Measurements from ENCODE around the gene FOLR2. TPM values are rescaled to one million over a fixed set of nuclear protein-coding genes. Genes with fewer than 3 reads are reported as not detected.
"Not testable (repeated sequence)": the region's sequence is repeated elsewhere in the genome, so short reads cannot be mapped to it uniquely, and the experiment has no call there.

Gene FOLR2
- total and polyA plus RNA-seq, 2 donors (not counting 1 experiment from before 2014, with no cell fraction given) = 1.5 to 4.7 TPM

DNA sequence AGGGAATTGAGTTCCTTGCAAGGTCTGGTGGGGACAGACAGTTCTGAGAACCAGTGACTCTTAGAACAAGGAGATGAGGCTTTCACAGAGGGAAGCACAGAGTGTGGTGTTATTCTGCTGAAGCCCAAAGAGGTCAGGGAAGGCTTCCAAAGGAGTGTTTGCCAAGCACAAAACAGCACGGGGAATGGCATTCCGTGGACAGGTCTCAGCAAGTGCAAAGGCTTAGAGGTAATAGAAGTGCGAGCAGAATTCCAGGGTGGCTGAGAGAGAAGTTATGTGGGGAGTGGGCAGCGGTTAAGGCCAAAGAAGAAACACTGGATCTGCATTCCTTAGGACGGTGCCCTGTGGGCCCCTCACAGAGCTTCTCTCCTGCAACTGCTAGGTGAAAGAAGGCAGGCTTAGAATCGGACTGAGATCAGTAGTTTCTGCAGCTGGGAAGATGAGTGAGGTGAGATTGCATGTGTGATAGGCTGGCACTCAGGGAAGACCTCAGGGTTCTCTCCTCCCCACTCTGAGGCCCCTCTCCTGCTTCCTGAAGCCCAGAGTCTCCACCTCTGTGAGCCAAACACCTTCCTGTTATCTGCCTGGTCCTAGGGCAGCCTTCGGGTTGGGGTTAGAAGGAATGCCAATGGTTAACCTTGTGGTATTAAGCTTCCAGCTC is 35.6 kb upstream of the FOLR2 start:
- H3K4me2 ChIP-seq (replicated peaks; ENCODE audit: low read depth, low read length, poor library complexity, severe bottlenecking); H3K9ac ChIP-seq (ENCODE audit: low read length); H3K9me3 ChIP-seq (ENCODE audit: control extremely low read depth in 1 of 3, control insufficient read depth in 2 of 3, insufficient read depth in 1 of 3, low read length in 2 of 3); H3K27ac Mint-ChIP-seq; H3K4me1 ChIP-seq (ENCODE audit: control insufficient read depth in 2 of 2, insufficient read depth in 2 of 2, low read length in 2 of 2); ATAC-seq (ENCODE audit: low read depth); H3K79me2 ChIP-seq (ENCODE audit: control insufficient read depth, insufficient read depth, low read length); H2AFZ ChIP-seq (ENCODE audit: insufficient read depth, low read depth, low read length, poor library complexity, severe bottlenecking); POLR2A ChIA-PET; DNase-seq; H4K20me1 ChIP-seq (ENCODE audit: control insufficient read depth, insufficient read depth, low read length, poor library complexity, severe bottlenecking); H3K4me3 Mint-ChIP-seq; intact Hi-C loops (cut with micrococcal nuclease); H3K36me3 ChIP-seq (replicated peaks in 1 of 2; ENCODE audit: control extremely low read depth in 1 of 2, control insufficient read depth in 1 of 2, extremely low read depth in 1 of 2, insufficient read depth in 2 of 2, low read length in 1 of 2); H3K4me1 Mint-ChIP-seq; H3K4me3 ChIP-seq (ENCODE audit: control extremely low read depth in 1 of 5, extremely low read depth in 1 of 5, insufficient read depth in 1 of 5, low read depth in 2 of 5, low read length in 4 of 5); H3K27ac ChIP-seq (ENCODE audit: low read length in 2 of 2); H3K9me3 Mint-ChIP-seq (ENCODE audit: insufficient read depth): not testable (repeated sequence)
- peaks cover 0 to 16% (median 1%) of the 10 kb centered on the region in 4 experiments for H3K27me3 ChIP-seq (replicated peaks in 1 of 4; ENCODE audit: control extremely low read depth in 1 of 4, control insufficient read depth in 3 of 4, insufficient read depth in 4 of 4, low read length in 3 of 4)
- WGBS (ENCODE audit: insufficient coverage) = 95% methylated on average over 5 of the region's 7 CpGs
- CTCF ChIA-PET = interaction anchor here (1.1 to 1.5 kb wide), 5 partner anchors 37 to 156 kb away, joined by 3 to 6 read pairs (median 4); no protein-coding TSS in a partner anchor
- peaks cover 23% of the 10 kb centered on the region for H3K27me3 Mint-ChIP-seq

DNA sequence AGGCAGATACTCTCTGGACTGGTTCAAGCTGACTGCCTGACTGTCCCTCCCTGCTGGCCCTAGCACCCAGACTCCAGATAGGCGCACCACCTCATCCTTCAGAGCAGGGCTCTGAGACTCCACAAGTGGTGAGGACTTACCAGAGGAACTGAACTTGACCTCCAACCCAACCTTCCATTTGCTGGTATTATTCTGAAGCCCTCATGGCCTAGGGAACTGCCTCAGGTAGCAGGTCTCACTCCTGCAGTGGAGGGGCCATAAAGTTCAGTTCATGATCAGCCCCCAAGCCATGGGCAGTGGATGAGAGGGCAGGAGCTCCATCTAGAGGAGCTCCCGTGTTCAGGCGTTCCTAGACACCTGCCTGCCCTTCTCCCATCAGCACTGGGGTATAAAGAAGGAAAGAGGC is 35.0 kb upstream of the FOLR2 start:
- DNase-seq; POLR2A ChIA-PET; H3K4me1 ChIP-seq (ENCODE audit: control insufficient read depth in 2 of 2, insufficient read depth in 2 of 2, low read length in 2 of 2); H3K27ac Mint-ChIP-seq; H3K36me3 ChIP-seq (replicated peaks in 1 of 2; ENCODE audit: control extremely low read depth in 1 of 2, control insufficient read depth in 1 of 2, extremely low read depth in 1 of 2, insufficient read depth in 2 of 2, low read length in 1 of 2); H3K9me3 Mint-ChIP-seq (ENCODE audit: insufficient read depth); H3K4me3 Mint-ChIP-seq; H4K20me1 ChIP-seq (ENCODE audit: control insufficient read depth, insufficient read depth, low read length, poor library complexity, severe bottlenecking); H3K4me1 Mint-ChIP-seq; H3K79me2 ChIP-seq (ENCODE audit: control insufficient read depth, insufficient read depth, low read length); H3K4me3 ChIP-seq (ENCODE audit: control extremely low read depth in 1 of 5, extremely low read depth in 1 of 5, insufficient read depth in 1 of 5, low read depth in 2 of 5, low read length in 4 of 5); H3K27ac ChIP-seq (ENCODE audit: low read length in 2 of 2); H3K4me2 ChIP-seq (replicated peaks; ENCODE audit: low read depth, low read length, poor library complexity, severe bottlenecking); H3K9ac ChIP-seq (ENCODE audit: low read length); H3K9me3 ChIP-seq (ENCODE audit: control extremely low read depth in 1 of 3, control insufficient read depth in 2 of 3, insufficient read depth in 1 of 3, low read length in 2 of 3); ATAC-seq (ENCODE audit: low read depth); intact Hi-C loops (cut with micrococcal nuclease); H2AFZ ChIP-seq (ENCODE audit: insufficient read depth, low read depth, low read length, poor library complexity, severe bottlenecking): not testable (repeated sequence)
- CTCF ChIA-PET = interaction anchor here (1.1 to 1.5 kb wide), 4 partner anchors 37 to 156 kb away, joined by 3 to 6 read pairs (median 4); no protein-coding TSS in a partner anchor
- H3K27me3 Mint-ChIP-seq = peaks cover 23% of the 10 kb centered on the region
- WGBS (ENCODE audit: insufficient coverage) = 100% methylated on average over 1 of the region's 3 CpGs
- peaks cover 0 to 14% (median 1%) of the 10 kb centered on the region in 4 experiments for H3K27me3 ChIP-seq (replicated peaks in 1 of 4; ENCODE audit: control extremely low read depth in 1 of 4, control insufficient read depth in 3 of 4, insufficient read depth in 4 of 4, low read length in 3 of 4)
